K562 (cell line): Measurements from ENCODE around the gene COMTD1. TPM values are rescaled to one million over a fixed set of nuclear protein-coding genes. Genes with fewer than 3 reads are reported as not detected.

ENCODE experiments used
- CBX3 ChIP-seq, 2 experiments: IDR thresholded peaks; 1 replicate in 1 of 2; 2 replicates in 1 of 2; pipeline ENCODE4 v1.6.1; 2012; ENCODE audit warnings: inconsistent platforms in 2 of 2, low read length in 2 of 2, borderline replicate concordance in 1 of 2, control low read depth in 1 of 2
- EHMT2 ChIP-seq: fragments of 450-650 bp; IDR thresholded peaks from 2 replicates; pipeline ENCODE4 v1.6.1; 2018; ENCODE audit warnings: antibody characterized with exemption
- EP300 ChIP-seq: IDR thresholded peaks from 2 replicates; pipeline ENCODE4 v1.6.1; 2012; ENCODE audit warnings: low read length, improper control_type of control experiment
- HNRNPLL ChIP-seq: fragments of 200-400 bp; formaldehyde crosslinking; IDR thresholded peaks from 2 replicates; pipeline ENCODE4 v1.6.1; 2017; ENCODE audit warnings: low read length, low read depth, mild to moderate bottlenecking; ENCODE audit not compliant: poor library complexity, severe bottlenecking
- NFIX ChIP-seq: fragments of 250-450 bp; sonication (Bioruptor Pico); IDR thresholded peaks from 2 replicates; pipeline ENCODE4 v1.4.0; 2020; ENCODE audit warnings: low read depth, mild to moderate bottlenecking, moderate library complexity
- NR4A1 ChIP-seq, 2 experiments: fragments of 250-450 bp in 1 of 2; fragments of 450-650 bp in 1 of 2; sonication (Bioruptor Pico) in 1 of 2; IDR thresholded peaks; 2 replicates each; pipeline versions ENCODE4 v1.4.0 to v1.6.1; 2016 to 2020; ENCODE audit warnings: mild to moderate bottlenecking in 2 of 2, missing compliant biosample characterization in 1 of 2, missing genetic modification characterization in 1 of 2, moderate library complexity in 1 of 2
- RBM25 ChIP-seq: fragments of 200-400 bp; formaldehyde crosslinking; IDR thresholded peaks from 2 replicates; pipeline ENCODE4 v1.6.1; 2018; ENCODE audit warnings: low read length, low read depth, moderate library complexity; ENCODE audit not compliant: severe bottlenecking
- SPI1 ChIP-seq: IDR thresholded peaks from 2 replicates; pipeline ENCODE4 v1.6.1; 2011; ENCODE audit warnings: low read depth, low read length, control low read depth, borderline replicate concordance
- TBP ChIP-seq: optimal IDR thresholded peaks from 2 replicates; pipeline ENCODE3; 2011; ENCODE audit warnings: low read depth, low read length, improper control_type of control experiment
- ZBTB12 ChIP-seq: fragments of 250-450 bp; sonication (Bioruptor Pico); IDR thresholded peaks from 2 replicates; pipeline ENCODE4 v1.4.0; 2020
- ZC3H8 ChIP-seq: fragments of 450-650 bp; IDR thresholded peaks from 2 replicates; pipeline ENCODE4 v1.6.1; 2017
- ZEB2 ChIP-seq: fragments of 450-650 bp; IDR thresholded peaks from 2 replicates; pipeline ENCODE4 v1.6.1; 2016
- ZFX ChIP-seq: sonication (generic); formaldehyde crosslinking; IDR thresholded peaks from 2 replicates; pipeline ENCODE4 v1.8.0; 2022; ENCODE audit warnings: mild to moderate bottlenecking, missing genetic modification reagents, moderate library complexity
- ZNF384 ChIP-seq: IDR thresholded peaks from 2 replicates; pipeline ENCODE4 v1.6.1; 2012; ENCODE audit warnings: low read depth, low read length, improper control_type of control experiment
- ZNF436 ChIP-seq: fragments of 250-450, 450-650 bp; sonication (Bioruptor Pico); formaldehyde crosslinking; IDR thresholded peaks from 2 replicates; pipeline ENCODE4 v1.7.0; 2020; ENCODE audit warnings: mild to moderate bottlenecking
- polyA plus RNA-seq, 8 experiments: library from polyadenylated mRNA; depleted of rRNA in 4 of 8; stranded (reverse) in 5 of 8; unstranded in 3 of 8; fragments of >200 nt; fragmentation: Nextera tagmentation in 2 of 8; fragmentation: Illumina TruSeq in 1 of 8; extraction: Ambion mirVana in 2 of 8; extraction: Trizol in 1 of 8; gene quantifications; 2 replicates each; pipeline versions ENCODE4 v1.2.1 to v1.2.3, GENCODE V29; 2011 to 2014; ENCODE audit warnings: inconsistent platforms in 1 of 8, missing spikeins in 1 of 8
- total RNA-seq, 7 experiments: library from RNA; depleted of rRNA in 6 of 7; stranded (reverse); fragments of >200 nt in 6 of 7; fragmentation: Illumina TruSeq in 2 of 7; extraction: Trizol in 2 of 7; gene quantifications; 2 replicates each; pipeline versions ENCODE4 v1.2.1 to v1.2.3, GENCODE V29; 2011 to 2021; ENCODE audit warnings: low replicate concordance in 1 of 7
- TF ChIP-seq, protein P1 (sequence below), 2 experiments: fragments of 450-650 bp; conservative IDR thresholded peaks; 2 replicates each; pipeline ENCODE4 v1.6.1; 2017; ENCODE audit warnings: mild to moderate bottlenecking in 2 of 2, moderate library complexity in 2 of 2
- TF ChIP-seq, protein P2 (sequence below): fragments of 250-450 bp; sonication (Bioruptor Pico); IDR thresholded peaks from 2 replicates; pipeline ENCODE4 v1.8.0; 2021; ENCODE audit warnings: moderate library complexity, mild to moderate bottlenecking, inconsistent platforms

Gene COMTD1
- total and polyA plus RNA-seq, 9 of the 15 experiments (the other 6 are each of a cell fraction or from before 2014, with no cell fraction given): 0.41 to 112 (median 13.7) TPM

DNA sequence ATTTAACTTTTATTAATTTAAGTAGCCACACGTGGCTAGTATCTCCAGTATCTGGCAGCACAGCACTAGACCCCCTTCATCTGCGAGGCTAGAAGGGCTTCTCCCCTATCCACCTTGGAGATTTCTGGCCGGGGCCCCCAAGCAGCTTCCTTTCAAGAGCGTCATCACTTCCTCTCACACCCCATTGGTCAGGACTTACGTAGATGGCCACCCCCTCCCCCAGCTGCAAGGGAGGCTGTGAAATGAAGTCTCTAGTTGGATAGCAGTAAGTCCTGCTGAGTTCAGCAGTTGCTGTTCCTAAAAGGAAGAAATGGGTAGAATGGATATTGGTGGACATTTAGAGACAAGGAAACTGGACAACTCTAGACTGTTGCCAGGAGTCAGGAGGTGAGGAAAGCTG, 33.8 kb upstream of the COMTD1 start (continued):
- TF ChIP-seq ZBTB12 (CRISPR knock-in tag) (0 out of 2 replicates have a peak, but pooled peaks have one; percentile 30), ZFX (no peak), SPI1 (peak; percentile 69), ZC3H8 (no peak), NR4A1 (CRISPR knock-in tag; IDR thresholded peaks at IDR 0.05) (no peak), NR4A1 (tag; IDR thresholded peaks at IDR 0.05) (no peak), ZEB2 (no peak), EHMT2 (peak; percentile 69; the same call in 1 of the 2 replicates), RBM25 (peak; percentile 38), TBP (no peak), ZNF384 (no peak), EP300 (no peak), CBX3 (IDR thresholded peaks at IDR 0.05; ENCODE audit: borderline replicate concordance in 1 of 2, low read length in 2 of 2) (peak in 1 of 2 experiments; percentile 80; a peak in 1 of 3 replicates), NFIX (CRISPR knock-in tag) (no peak), HNRNPLL (no peak), ZNF436 (CRISPR knock-in tag) (no peak)
- TF ChIP-seq, protein P1, sequence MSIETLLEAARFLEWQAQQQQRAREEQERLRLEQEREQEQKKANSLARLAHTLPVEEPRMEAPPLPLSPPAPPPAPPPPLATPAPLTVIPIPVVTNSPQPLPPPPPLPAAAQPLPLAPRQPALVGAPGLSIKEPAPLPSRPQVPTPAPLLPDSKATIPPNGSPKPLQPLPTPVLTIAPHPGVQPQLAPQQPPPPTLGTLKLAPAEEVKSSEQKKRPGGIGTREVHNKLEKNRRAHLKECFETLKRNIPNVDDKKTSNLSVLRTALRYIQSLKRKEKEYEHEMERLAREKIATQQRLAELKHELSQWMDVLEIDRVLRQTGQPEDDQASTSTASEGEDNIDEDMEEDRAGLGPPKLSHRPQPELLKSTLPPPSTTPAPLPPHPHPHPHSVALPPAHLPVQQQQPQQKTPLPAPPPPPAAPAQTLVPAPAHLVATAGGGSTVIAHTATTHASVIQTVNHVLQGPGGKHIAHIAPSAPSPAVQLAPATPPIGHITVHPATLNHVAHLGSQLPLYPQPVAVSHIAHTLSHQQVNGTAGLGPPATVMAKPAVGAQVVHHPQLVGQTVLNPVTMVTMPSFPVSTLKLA (conservative IDR thresholded peaks at IDR 0.05): no peak
- TF ChIP-seq, protein P2, sequence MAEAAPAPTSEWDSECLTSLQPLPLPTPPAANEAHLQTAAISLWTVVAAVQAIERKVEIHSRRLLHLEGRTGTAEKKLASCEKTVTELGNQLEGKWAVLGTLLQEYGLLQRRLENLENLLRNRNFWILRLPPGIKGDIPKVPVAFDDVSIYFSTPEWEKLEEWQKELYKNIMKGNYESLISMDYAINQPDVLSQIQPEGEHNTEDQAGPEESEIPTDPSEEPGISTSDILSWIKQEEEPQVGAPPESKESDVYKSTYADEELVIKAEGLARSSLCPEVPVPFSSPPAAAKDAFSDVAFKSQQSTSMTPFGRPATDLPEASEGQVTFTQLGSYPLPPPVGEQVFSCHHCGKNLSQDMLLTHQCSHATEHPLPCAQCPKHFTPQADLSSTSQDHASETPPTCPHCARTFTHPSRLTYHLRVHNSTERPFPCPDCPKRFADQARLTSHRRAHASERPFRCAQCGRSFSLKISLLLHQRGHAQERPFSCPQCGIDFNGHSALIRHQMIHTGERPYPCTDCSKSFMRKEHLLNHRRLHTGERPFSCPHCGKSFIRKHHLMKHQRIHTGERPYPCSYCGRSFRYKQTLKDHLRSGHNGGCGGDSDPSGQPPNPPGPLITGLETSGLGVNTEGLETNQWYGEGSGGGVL (CRISPR knock-in tag): no peak
- TF ChIP-seq, all 486 proteins: peak for 11
